Brain microvascular endothelial cell (primary cell): ENCODE data around the gene LCN6.
"Not testable (repeated sequence)": the region's sequence is repeated elsewhere in the genome, so short reads cannot be mapped to it uniquely, and the experiment has no call there.

Experiments
- DNase-seq: peaks from one replicate; pipeline ENCODE4 v3.0.0-alpha.2; 2020
- H3K27ac ChIP-seq: fragments of 250-450 bp; sonication (Bioruptor Pico); 2 replicates; pipeline ENCODE4 v1.5.1; 2020; ENCODE audit warnings: mild to moderate bottlenecking, moderate library complexity
- H3K27me3 ChIP-seq: fragments of 250-450 bp; sonication (Bioruptor Pico); replicated peaks from 2 replicates; pipeline ENCODE4 v1.5.1; 2020; ENCODE audit warnings: mild to moderate bottlenecking
- H3K36me3 ChIP-seq: fragments of 250-450 bp; sonication (Bioruptor Pico); replicated peaks from 2 replicates; pipeline ENCODE4 v1.5.1; 2020; ENCODE audit warnings: mild to moderate bottlenecking
- H3K4me3 ChIP-seq: 2 replicates; pipeline ENCODE4 v1.5.1; 2011; ENCODE audit warnings: low read depth, mild to moderate bottlenecking, control low read depth, low read length, moderate library complexity
- in situ Hi-C: cut with HindIII; loops from 2 replicates; pipeline ENCODE4 v1.10.0; 2017; ENCODE audit warnings: low sequenced_read_pairs, low pct_ligation_motif_present
- TF ChIP-seq, protein P1 (sequence below): IDR thresholded peaks from 2 replicates; pipeline ENCODE4 v1.5.1; 2011; ENCODE audit warnings: low read depth, mild to moderate bottlenecking, moderate library complexity, low read length, control low read depth, inconsistent platforms; ENCODE audit errors: missing control alignments

Gene LCN6

DNA sequence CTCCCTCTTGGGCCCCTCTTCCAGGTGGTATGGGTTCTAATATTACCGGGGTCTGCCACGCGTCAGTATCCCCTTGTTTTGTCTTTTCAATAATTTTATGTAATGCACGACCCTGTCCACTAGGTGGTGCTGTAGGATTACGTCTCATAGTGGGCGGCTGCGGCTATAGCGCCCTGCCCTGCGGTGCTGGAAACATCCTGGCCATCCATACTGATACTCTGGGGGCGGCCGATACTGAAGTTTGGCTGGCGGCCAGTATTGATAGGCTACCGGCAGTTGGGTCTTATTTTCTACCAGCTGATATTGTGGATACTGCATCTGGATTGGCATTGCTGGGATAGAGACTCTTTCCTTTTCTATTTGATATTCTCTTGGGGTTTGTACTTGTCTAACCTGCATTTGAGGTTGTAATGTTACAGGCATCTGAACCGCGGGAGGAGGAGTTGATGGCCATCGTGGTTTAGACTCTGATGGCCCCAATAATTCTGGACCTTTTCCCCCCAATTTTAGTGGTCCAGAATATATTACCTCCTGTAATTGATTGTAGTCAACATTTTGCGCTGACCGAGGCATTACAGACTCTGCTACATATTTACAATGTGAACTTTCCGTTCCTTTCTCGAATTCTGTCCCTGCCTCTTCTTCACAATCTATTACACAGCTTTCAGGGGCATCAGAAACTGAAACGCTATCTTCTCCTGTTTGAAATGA is 39.5 kb upstream of the LCN6 start:
- in situ Hi-C loops: no loop called here
- DNase-seq: peak; percentile 47

DNA sequence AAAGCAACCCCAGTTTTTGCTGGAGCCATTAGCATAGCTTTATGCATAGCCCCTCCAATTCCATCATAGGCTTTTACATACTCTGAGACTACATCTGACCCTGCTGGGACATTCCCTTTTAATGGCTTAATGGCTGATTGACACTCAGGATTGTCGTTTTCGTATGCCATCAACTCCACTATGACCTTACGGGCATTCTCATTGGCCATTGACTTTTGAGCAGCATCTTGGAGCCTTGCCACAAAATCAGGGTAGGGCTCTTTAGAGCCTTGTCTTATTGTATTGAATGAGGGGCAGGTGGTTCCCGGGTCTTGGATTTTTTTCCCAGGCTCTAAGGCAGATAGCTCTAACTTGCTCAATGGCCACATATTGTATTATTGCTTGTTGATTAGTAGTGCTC is 38.7 kb upstream of the LCN6 start:
- H3K27me3 ChIP-seq, in situ Hi-C loops, H3K36me3 ChIP-seq, H3K4me3 ChIP-seq, DNase-seq, H3K27ac ChIP-seq: not testable (repeated sequence)

More for the DNA sequence above, 39.5 kb upstream of the LCN6 start:
- Histone ChIP-seq H3K27ac (no peak overlapping the region), H3K36me3 (peaks cover under 1% of the 10 kb centered on the region), H3K27me3 (no peaks in the 10 kb centered on the region), H3K4me3 (no peak overlapping the region)
- TF ChIP-seq, protein P1, sequence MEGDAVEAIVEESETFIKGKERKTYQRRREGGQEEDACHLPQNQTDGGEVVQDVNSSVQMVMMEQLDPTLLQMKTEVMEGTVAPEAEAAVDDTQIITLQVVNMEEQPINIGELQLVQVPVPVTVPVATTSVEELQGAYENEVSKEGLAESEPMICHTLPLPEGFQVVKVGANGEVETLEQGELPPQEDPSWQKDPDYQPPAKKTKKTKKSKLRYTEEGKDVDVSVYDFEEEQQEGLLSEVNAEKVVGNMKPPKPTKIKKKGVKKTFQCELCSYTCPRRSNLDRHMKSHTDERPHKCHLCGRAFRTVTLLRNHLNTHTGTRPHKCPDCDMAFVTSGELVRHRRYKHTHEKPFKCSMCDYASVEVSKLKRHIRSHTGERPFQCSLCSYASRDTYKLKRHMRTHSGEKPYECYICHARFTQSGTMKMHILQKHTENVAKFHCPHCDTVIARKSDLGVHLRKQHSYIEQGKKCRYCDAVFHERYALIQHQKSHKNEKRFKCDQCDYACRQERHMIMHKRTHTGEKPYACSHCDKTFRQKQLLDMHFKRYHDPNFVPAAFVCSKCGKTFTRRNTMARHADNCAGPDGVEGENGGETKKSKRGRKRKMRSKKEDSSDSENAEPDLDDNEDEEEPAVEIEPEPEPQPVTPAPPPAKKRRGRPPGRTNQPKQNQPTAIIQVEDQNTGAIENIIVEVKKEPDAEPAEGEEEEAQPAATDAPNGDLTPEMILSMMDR: peak; percentile 76

DNA sequence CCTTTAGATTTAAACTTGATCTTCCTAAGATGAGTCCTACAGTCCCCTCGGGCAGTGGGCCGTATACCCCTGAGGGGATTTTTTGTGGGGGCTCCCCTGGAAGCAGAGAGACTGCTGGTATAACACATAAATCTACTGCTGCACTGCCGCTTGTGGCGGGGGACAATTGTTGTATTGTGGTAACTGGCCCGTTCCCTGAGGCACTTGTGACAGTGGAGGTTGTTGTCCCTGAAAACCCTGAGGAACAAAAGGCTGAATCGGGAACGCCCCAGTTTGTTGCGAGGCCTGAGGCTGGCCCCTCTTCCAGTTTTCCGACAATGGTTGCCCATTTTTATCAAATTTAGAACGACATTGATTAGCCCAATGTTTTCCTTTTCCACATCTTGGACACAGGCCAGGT is 38.1 kb upstream of the LCN6 start:
- Histone ChIP-seq H3K36me3 (no peaks in the 10 kb centered on the region), H3K27me3 (peaks cover 1% of the 10 kb centered on the region), H3K4me3 (no peak overlapping the region), H3K27ac (no peak overlapping the region)
- TF ChIP-seq, protein P1: no peak
- in situ Hi-C loops: no loop called here
- DNase-seq: no peak

DNA sequence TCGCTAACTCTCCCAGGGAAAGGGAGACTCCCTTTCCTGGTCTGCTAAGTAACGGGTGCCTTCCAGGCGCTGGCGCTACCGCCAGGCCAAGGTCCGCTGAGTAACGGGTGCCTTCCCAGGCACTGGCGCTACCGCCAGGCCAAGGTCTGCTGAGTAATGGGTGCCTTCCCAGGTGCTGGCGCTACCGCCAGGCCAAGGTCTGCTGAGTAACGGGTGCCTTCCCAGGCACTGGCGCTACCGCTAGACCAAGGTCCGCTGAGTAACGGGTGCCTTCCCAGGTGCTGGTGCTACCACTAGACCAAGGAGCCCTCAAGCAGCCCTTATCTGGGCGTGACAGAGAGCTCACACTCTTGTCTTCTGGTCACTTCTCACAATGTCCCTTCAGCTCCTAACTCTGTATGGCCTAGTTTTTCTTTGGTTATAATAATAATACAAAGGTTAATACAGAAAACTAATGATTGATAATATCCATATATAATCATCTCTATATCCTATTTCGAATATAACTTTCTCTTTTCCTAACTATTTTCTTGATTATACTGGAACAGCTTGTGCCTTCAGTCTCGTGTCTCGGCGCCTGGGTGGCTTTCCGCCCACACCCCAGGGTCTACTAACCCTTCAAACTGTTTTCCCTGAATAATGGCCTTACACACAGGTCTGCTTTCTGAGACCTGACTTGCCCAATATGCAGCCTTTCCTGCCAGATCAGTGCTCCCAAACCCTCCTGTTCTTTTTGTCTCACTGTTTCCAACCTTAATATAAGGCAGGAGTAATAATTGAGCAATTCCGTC is 37.4 kb upstream of the LCN6 start:
- H3K36me3 ChIP-seq, H3K27me3 ChIP-seq, in situ Hi-C loops, H3K27ac ChIP-seq, H3K4me3 ChIP-seq, DNase-seq: not testable (repeated sequence)

DNA sequence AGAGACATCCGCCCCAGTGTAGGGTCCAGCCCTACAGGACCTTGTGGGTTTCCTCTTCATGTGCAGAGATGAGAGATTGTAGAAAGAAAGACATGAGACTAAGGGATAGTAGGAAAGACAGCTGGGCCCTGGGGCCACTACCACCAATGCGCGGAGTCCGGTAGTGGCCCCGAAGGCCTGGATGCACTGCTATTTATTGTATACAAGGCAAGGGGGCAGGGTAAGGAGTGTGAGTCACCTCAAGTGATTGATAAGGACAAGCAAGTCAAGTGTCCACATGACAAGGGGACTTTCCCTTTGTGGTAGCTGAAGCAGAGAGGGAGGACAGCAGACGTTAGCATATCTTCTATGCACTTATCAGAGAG is 36.7 kb upstream of the LCN6 start:
- Histone ChIP-seq H3K27ac (no peak overlapping the region), H3K27me3 (peaks cover 3% of the 10 kb centered on the region), H3K4me3 (no peak overlapping the region), H3K36me3 (no peaks in the 10 kb centered on the region)
- DNase-seq: no peak
- TF ChIP-seq, protein P1: no peak
- in situ Hi-C loops: no loop called here

DNA sequence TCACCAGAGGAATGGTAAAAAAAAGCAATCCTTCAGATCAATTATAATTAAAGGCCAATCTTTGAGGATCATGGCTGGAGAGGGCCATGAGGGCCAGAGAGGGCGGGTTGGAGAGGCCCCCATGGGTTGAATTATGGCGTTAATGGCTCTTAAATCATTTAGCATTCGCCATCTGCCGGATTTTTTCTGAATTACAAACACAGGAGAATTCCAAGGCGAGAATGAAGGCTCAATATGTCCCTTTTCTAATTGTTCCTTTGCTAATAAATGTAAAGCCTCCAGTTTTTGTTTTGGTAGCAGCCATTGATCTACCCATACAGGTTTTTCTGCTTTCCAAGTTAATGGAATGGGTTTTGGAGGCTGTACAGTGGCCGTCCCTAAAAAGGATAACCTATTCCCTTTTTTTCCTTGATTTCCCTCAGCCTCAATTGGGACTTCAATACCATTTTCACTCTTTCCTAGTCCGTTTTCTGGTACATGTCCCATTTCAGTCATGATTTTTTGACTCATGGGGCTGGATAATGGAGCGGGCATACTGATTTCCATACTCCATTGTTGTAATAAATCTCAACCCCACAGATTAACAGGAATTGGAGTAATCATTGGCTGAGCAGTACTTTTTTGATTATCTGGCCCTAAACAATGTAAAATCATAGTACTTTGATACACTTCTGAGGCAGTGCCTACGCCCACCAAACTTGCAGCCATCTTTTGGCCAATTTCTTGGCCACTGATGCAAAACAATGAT is 36.1 kb upstream of the LCN6 start:
- in situ Hi-C loops: no loop called here
- peaks cover 3% of the 10 kb centered on the region for H3K27me3 ChIP-seq
- H3K36me3 ChIP-seq: no peaks in the 10 kb centered on the region
- no peak overlapping the region for H3K27ac ChIP-seq
- no peak overlapping the region for H3K4me3 ChIP-seq
- DNase-seq: no peak
- TF ChIP-seq, protein P1: peak; percentile 38
